WTC11 (cell line): Measurements from ENCODE around the gene CAPN12. TPM values are rescaled to one million over a fixed set of nuclear protein-coding genes. Genes with fewer than 3 reads are reported as not detected.
A peak's percentile ranks its signal among the peaks of the same experiment; 100 is the strongest.

ENCODE experiments used
- ATAC-seq: fragments of 200-7000 bp; cut with Tn5 transposase; 2 replicates; pipeline ENCODE4 v1.10.0; 2021; ENCODE audit warnings: mild to moderate bottlenecking, moderate library complexity
- CTCF ChIA-PET: fragments of 300-600 bp; sonication (Branson Sonifier 250); formaldehyde crosslinking; loops from one replicate; lab custom pipeline; 2021; ENCODE audit warnings: antibody characterized with exemption; lab: Charles Lee
- POLR2A ChIA-PET: fragments of 350-600 bp; sonication (Branson Sonifier 250); formaldehyde crosslinking; loops from one replicate; lab custom pipeline; 2021; ENCODE audit warnings: antibody characterized with exemption; lab: Charles Lee
- DNase-seq: peaks from one replicate; pipeline ENCODE4 v3.0.0; 2021; ENCODE audit warnings: low spot score
- H3K27ac Mint-ChIP-seq: 2 replicates; pipeline ENCODE4 v1.8.0; 2021; ENCODE audit warnings: mixed read lengths
- H3K27me3 Mint-ChIP-seq: 2 replicates; pipeline ENCODE4 v1.8.0; 2021; ENCODE audit warnings: low read depth, mild to moderate bottlenecking, moderate library complexity, mixed read lengths
- H3K36me3 Mint-ChIP-seq: 2 replicates; pipeline ENCODE4 v1.8.0; 2021; ENCODE audit warnings: mixed read lengths
- H3K4me1 Mint-ChIP-seq: 2 replicates; pipeline ENCODE4 v1.8.0; 2022; ENCODE audit warnings: mixed read lengths
- H3K4me3 Mint-ChIP-seq: 2 replicates; pipeline ENCODE4 v1.8.0; 2021; ENCODE audit warnings: mild to moderate bottlenecking, moderate library complexity, mixed read lengths
- H3K9me3 Mint-ChIP-seq: 2 replicates; pipeline ENCODE4 v1.8.0; 2021; ENCODE audit warnings: mixed read lengths
- ATF1 ChIP-seq: sonication (generic); formaldehyde crosslinking; IDR thresholded peaks from 2 replicates; pipeline ENCODE4 v1.8.1; 2023; ENCODE audit warnings: mild to moderate bottlenecking, moderate library complexity, missing genetic modification reagents
- CBFB ChIP-seq: sonication (generic); formaldehyde crosslinking; IDR thresholded peaks from 2 replicates; pipeline ENCODE4 v1.8.1; 2022; ENCODE audit warnings: mild to moderate bottlenecking, low read depth, missing genetic modification reagents
- EMX1 ChIP-seq: fragments of 250-450 bp; sonication (Bioruptor Pico); IDR thresholded peaks from 2 replicates; pipeline ENCODE4 v1.8.0; 2021; ENCODE audit warnings: mild to moderate bottlenecking
- FOXJ3 ChIP-seq: sonication (generic); formaldehyde crosslinking; IDR thresholded peaks from 2 replicates; pipeline ENCODE4 v1.9.0; 2021; ENCODE audit warnings: missing genetic modification reagents, mild to moderate bottlenecking, borderline replicate concordance
- IRF2 ChIP-seq: sonication (generic); formaldehyde crosslinking; IDR thresholded peaks from 2 replicates; pipeline ENCODE4 v1.8.0; 2022; ENCODE audit warnings: low read depth, missing genetic modification reagents, borderline replicate concordance
- NFYB ChIP-seq: sonication (generic); formaldehyde crosslinking; conservative IDR thresholded peaks from 2 replicates; pipeline ENCODE4 v1.8.0; 2022; ENCODE audit warnings: low read depth, missing genetic modification reagents
- SP1 ChIP-seq: sonication (generic); formaldehyde crosslinking; conservative IDR thresholded peaks from 2 replicates; pipeline ENCODE4 v1.8.1; 2022; ENCODE audit warnings: missing genetic modification reagents
- TEAD1 ChIP-seq: sonication (generic); formaldehyde crosslinking; IDR thresholded peaks from 2 replicates; pipeline ENCODE4 v1.8.0; 2022; ENCODE audit warnings: mild to moderate bottlenecking, missing genetic modification reagents
- TEAD4 ChIP-seq: sonication (generic); formaldehyde crosslinking; IDR thresholded peaks from 2 replicates; pipeline ENCODE4 v1.8.0; 2022; ENCODE audit warnings: mild to moderate bottlenecking, missing genetic modification reagents
- ZNF219 ChIP-seq: sonication (generic); formaldehyde crosslinking; IDR thresholded peaks from 2 replicates; pipeline ENCODE4 v1.8.0; 2023; ENCODE audit warnings: missing genetic modification reagents, mild to moderate bottlenecking, borderline replicate concordance
- ZNF232 ChIP-seq: sonication (generic); formaldehyde crosslinking; IDR thresholded peaks from 2 replicates; pipeline ENCODE4 v1.8.0; 2022; ENCODE audit warnings: mild to moderate bottlenecking, missing genetic modification reagents
- ZNF317 ChIP-seq: sonication (generic); formaldehyde crosslinking; IDR thresholded peaks from 2 replicates; pipeline ENCODE4 v1.8.1; 2023; ENCODE audit warnings: low read depth, mild to moderate bottlenecking, moderate library complexity, missing genetic modification reagents, borderline replicate concordance
- total RNA-seq: library from RNA; stranded (reverse); gene quantifications from 3 replicates; pipeline ENCODE4 v1.2.3, GENCODE V29; 2021
- TF ChIP-seq, protein P1 (sequence below): fragments of 250-450 bp; sonication (Bioruptor Pico); IDR thresholded peaks from 2 replicates; pipeline ENCODE4 v1.9.0; 2021; ENCODE audit warnings: moderate library complexity, mild to moderate bottlenecking, inconsistent platforms, borderline replicate concordance
- TF ChIP-seq, protein P2 (sequence below): sonication (generic); formaldehyde crosslinking; IDR thresholded peaks from 2 replicates; pipeline ENCODE4 v1.8.1; 2022; ENCODE audit warnings: mild to moderate bottlenecking, missing genetic modification reagents, moderate library complexity, borderline replicate concordance
- TF ChIP-seq, protein P3 (sequence below): sonication (generic); formaldehyde crosslinking; conservative IDR thresholded peaks from 2 replicates; pipeline ENCODE4 v1.8.1; 2022; ENCODE audit warnings: mild to moderate bottlenecking, missing genetic modification reagents
- TF ChIP-seq, protein P4 (sequence below): sonication (generic); formaldehyde crosslinking; IDR thresholded peaks from 2 replicates; pipeline ENCODE4 v1.8.1; 2023; ENCODE audit warnings: mild to moderate bottlenecking, moderate library complexity, missing genetic modification reagents
- TF ChIP-seq, protein P5 (sequence below): sonication (generic); formaldehyde crosslinking; IDR thresholded peaks from 2 replicates; pipeline ENCODE4 v1.8.0; 2022; ENCODE audit warnings: mild to moderate bottlenecking, missing genetic modification reagents
- TF ChIP-seq, protein P6 (sequence below): sonication (generic); formaldehyde crosslinking; IDR thresholded peaks from 2 replicates; pipeline ENCODE4 v1.8.0; 2023; ENCODE audit warnings: missing genetic modification reagents
- TF ChIP-seq, protein P7 (sequence below): fragments of 250-450 bp; sonication (Bioruptor Pico); conservative IDR thresholded peaks from 2 replicates; pipeline ENCODE4 v1.9.0; 2021; ENCODE audit warnings: mild to moderate bottlenecking

The CAPN12 gene
- total RNA-seq, 1 experiment from 2014 or later: 9.6 TPM

DNA sequence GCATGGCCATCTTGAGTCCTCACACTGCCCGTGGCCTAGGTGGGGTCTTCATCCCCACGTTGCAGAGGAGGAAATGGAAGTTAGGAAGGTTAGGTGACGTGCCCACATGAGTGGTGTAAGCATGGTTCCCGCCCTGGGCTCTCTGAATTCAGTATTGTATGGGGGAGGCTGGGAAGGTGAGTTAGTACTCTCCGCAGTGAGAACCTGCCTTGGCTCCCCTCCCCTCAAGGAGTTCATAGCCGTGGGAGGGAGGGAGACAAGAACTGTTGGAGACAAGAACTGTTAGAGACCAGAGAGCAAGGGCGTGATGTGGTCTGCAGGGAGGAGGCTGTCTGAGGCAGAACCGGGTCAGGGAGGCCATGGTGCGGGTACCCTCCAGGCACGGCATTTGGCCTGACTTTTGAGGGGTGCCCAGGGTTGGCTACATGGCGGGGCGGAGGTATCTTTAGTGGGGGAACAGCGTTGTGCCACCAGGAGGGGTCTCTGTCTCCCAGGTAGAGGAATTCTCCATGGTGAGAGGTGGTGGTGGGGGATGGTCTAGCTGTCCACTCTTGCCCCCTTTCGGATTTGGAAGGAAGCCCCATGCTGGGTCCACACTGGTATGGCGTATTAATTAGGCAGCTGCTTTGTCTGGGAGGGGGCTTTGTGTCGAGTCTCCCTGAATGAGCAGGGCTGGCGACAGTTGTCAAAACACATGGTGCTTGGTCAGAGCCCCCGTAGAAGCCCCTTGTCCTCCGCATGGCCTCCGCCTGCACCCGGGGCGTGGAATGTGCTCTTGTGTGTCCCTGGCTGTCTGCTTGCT lies 45.8 kb downstream of the CAPN12 start:
- ChIA-PET CTCF (interaction anchor here (1.2 to 2.2 kb wide), 3 partner anchors 8 to 51 kb away, joined by 3 to 5 read pairs (median 4); partner anchors contain the start of gene ACTN4), POLR2A (interaction anchor here (1.5 kb wide), 1 partner anchor 13 kb away, joined by 3 read pairs; no protein-coding TSS in a partner anchor)
- H3K27ac Mint-ChIP-seq: peak overlapping the region; percentile 95
- no peak for DNase-seq
- H3K36me3 Mint-ChIP-seq: peaks cover 24% of the 10 kb centered on the region
- H3K9me3 Mint-ChIP-seq: no peaks in the 10 kb centered on the region
- H3K4me3 Mint-ChIP-seq: no peak overlapping the region
- H3K27me3 Mint-ChIP-seq: no peaks in the 10 kb centered on the region
- 0 out of 2 replicates have a peak, but pooled peaks have one; percentile 33 for ATAC-seq
- peaks cover 49% of the 10 kb centered on the region for H3K4me1 Mint-ChIP-seq
- TF ChIP-seq, protein P1, sequence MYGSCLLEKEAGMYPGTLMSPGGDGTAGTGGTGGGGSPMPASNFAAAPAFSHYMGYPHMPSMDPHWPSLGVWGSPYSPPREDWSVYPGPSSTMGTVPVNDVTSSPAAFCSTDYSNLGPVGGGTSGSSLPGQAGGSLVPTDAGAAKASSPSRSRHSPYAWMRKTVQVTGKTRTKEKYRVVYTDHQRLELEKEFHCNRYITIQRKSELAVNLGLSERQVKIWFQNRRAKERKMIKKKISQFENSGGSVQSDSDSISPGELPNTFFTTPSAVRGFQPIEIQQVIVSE: no peak
- TF ChIP-seq TEAD4 (CRISPR knock-in tag): no peak
- TF ChIP-seq, protein P2, sequence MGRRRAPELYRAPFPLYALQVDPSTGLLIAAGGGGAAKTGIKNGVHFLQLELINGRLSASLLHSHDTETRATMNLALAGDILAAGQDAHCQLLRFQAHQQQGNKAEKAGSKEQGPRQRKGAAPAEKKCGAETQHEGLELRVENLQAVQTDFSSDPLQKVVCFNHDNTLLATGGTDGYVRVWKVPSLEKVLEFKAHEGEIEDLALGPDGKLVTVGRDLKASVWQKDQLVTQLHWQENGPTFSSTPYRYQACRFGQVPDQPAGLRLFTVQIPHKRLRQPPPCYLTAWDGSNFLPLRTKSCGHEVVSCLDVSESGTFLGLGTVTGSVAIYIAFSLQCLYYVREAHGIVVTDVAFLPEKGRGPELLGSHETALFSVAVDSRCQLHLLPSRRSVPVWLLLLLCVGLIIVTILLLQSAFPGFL (CRISPR knock-in tag): no peak
- no peak for TF ChIP-seq EMX1 (CRISPR knock-in tag)
- no peak for TF ChIP-seq ZNF317
- TF ChIP-seq TEAD1 (CRISPR knock-in tag): no peak
- TF ChIP-seq FOXJ3 (CRISPR knock-in tag): no peak
- no peak for TF ChIP-seq IRF2 (CRISPR knock-in tag)
- TF ChIP-seq, protein P3, sequence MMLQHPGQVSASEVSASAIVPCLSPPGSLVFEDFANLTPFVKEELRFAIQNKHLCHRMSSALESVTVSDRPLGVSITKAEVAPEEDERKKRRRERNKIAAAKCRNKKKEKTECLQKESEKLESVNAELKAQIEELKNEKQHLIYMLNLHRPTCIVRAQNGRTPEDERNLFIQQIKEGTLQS: no peak
- TF ChIP-seq, protein P4, sequence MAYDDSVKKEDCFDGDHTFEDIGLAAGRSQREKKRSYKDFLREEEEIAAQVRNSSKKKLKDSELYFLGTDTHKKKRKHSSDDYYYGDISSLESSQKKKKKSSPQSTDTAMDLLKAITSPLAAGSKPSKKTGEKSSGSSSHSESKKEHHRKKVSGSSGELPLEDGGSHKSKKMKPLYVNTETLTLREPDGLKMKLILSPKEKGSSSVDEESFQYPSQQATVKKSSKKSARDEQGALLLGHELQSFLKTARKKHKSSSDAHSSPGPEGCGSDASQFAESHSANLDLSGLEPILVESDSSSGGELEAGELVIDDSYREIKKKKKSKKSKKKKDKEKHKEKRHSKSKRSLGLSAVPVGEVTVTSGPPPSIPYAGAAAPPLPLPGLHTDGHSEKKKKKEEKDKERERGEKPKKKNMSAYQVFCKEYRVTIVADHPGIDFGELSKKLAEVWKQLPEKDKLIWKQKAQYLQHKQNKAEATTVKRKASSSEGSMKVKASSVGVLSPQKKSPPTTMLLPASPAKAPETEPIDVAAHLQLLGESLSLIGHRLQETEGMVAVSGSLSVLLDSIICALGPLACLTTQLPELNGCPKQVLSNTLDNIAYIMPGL: no peak
- TF ChIP-seq ZNF232: no peak
- TF ChIP-seq ATF1 (CRISPR knock-in tag): no peak
- no peak for TF ChIP-seq ZNF219 (CRISPR knock-in tag)

DNA sequence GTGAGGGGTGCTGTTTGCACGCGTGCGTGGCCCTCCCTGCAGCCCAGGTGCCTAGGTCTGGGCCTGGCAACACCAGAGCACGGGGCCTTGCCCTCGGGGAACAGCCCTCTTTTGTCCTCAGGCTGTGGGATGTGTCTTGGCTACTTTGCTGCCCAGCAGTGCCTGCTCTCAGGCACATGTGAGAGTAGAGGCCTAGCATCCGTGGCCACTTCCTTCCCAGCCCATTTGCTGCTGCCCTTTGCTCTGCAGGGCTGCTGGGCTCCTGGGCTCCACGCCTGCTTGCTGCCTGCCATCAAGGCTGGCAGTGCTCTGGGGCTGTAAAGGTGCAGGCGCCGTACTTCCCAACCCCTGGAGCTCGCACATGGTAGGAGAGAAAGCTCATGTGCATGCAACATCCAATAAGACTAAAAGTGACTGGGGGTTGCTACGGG lies 46.6 kb downstream of the CAPN12 start:
- Mint-ChIP-seq H3K36me3 (peaks cover 23% of the 10 kb centered on the region), H3K27me3 (no peaks in the 10 kb centered on the region), H3K27ac (peak overlapping the region; percentile 95), H3K9me3 (no peaks in the 10 kb centered on the region), H3K4me1 (peaks cover 57% of the 10 kb centered on the region), H3K4me3 (no peak overlapping the region)
- ChIA-PET CTCF (interaction anchor here (0.5 kb wide), 1 partner anchor 85 kb away, joined by 3 read pairs; no protein-coding TSS in a partner anchor), POLR2A (no interaction called here)
- DNase-seq: no peak
- TF ChIP-seq CBFB (CRISPR knock-in tag): no peak
- no peak for ATAC-seq

DNA sequence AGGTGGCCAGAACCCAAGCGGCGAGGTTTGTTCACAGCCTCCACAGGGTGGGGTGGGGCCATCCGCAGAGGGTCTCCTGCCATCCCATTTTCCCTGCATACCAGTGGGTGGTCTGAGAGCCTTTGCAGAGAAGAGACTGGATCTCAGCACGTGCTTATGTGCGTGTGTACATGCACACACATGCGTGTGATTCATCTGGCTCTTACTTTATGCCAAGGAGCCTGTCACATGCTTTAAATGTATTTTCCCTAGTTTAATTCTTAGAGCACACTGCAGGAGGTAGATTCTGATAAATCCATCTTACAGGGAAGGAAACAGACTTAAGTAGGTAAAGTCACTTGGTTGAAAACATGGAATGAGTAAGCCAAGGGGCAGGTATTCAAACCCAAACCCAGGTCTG lies 47.1 kb downstream of the CAPN12 start:
- Mint-ChIP-seq H3K27me3 (no peaks in the 10 kb centered on the region), H3K9me3 (no peaks in the 10 kb centered on the region), H3K4me1 (peaks cover 61% of the 10 kb centered on the region), H3K36me3 (peaks cover 20% of the 10 kb centered on the region), H3K4me3 (no peak overlapping the region), H3K27ac (peak overlapping the region; percentile 91)
- DNase-seq (no peak), ATAC-seq (no peak)
- POLR2A ChIA-PET: no interaction called here
- CTCF ChIA-PET: interaction anchor here (0.5 kb wide), 1 partner anchor 84 kb away, joined by 3 read pairs; no protein-coding TSS in a partner anchor
- TF ChIP-seq, protein P5, sequence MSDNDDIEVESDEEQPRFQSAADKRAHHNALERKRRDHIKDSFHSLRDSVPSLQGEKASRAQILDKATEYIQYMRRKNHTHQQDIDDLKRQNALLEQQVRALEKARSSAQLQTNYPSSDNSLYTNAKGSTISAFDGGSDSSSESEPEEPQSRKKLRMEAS (CRISPR knock-in tag): no peak
- no peak for TF ChIP-seq EMX1 (CRISPR knock-in tag)
- TF ChIP-seq, protein P2 (CRISPR knock-in tag): no peak
- no peak for TF ChIP-seq CBFB (CRISPR knock-in tag)
- TF ChIP-seq, protein P6, sequence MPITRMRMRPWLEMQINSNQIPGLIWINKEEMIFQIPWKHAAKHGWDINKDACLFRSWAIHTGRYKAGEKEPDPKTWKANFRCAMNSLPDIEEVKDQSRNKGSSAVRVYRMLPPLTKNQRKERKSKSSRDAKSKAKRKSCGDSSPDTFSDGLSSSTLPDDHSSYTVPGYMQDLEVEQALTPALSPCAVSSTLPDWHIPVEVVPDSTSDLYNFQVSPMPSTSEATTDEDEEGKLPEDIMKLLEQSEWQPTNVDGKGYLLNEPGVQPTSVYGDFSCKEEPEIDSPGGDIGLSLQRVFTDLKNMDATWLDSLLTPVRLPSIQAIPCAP (CRISPR knock-in tag): no peak
- TF ChIP-seq TEAD1 (CRISPR knock-in tag): no peak
- TF ChIP-seq SP1 (CRISPR knock-in tag): no peak
- TF ChIP-seq NFYB: no peak
- TF ChIP-seq, protein P7, sequence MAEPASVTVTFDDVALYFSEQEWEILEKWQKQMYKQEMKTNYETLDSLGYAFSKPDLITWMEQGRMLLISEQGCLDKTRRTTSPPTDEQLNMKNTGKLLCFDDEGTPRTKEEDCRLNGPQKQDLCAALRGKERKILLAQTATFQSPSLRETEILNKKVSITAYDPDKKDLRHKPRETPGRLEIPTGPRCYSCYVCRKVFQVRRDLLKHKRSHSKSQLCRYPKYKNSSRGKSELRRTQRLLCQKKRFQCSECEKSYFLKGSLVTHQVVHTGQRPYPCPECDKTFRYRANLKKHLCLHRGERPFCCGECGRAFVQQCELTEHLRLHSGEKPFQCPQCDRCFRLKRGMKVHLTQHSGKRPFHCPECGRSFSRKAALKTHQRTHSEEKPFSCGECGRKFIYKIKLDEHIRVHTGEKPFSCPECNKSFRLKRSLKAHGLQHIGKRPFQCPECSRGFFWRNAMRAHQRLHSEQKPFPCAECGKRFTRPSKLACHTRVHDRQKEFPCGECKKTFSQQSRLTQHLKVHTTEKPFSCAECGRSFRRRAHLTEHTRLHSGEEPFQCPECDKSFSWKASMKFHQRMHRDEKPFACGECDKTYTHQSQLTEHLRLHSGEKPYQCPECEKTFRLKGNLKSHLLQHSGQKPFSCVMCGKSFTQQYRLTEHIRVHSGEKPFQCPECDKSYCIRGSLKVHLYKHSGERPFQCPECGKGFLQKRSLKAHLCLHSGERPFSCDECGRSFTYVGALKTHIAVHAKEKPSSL (CRISPR knock-in tag): no peak
